Raji (cell line): Measurements from ENCODE around the gene MAGI1.

Source experiments
- POLR2A ChIP-seq: IDR thresholded peaks from 2 replicates; pipeline ENCODE4 v1.6.1; 2011; ENCODE audit warnings: low read depth, low read length, control low read depth; ENCODE audit not compliant: insufficient read depth

The MAGI1 gene

GRCh38 chr3:65443739-65444446, 594.8 kb downstream of the MAGI1 start:
- no peak for TF ChIP-seq POLR2A

DNA sequence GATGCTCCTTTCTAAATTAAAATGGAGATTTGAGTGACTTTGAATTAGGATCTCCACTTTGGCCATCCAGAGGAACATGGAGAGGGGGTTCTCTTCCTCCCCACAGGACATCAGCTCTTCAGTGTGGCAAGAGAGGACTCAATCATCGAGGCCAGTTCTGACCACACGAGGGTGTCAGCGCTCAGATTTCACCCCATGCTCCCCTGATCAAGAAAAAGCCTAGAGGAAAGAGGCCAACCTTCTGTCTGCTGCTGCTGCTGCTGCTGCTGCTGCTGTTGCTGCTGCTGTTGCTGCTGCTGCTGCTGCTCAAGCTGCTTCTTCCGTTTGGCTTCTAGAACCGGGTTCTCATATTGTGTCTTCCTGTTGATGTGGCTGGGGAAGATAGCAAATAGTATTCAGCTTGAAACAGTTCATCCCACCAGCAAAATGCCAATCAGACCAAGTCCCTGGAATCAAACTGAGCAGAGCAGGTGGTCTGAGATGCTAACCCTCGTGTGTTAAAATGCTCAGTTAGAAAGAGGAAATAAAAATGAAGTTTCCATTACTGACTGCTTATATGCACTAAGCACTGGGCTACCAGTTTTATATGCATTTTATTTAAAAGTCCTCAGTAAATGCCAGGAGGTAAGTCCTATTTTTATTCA, 599.0 kb downstream of the MAGI1 start:
- TF ChIP-seq POLR2A = no peak

DNA sequence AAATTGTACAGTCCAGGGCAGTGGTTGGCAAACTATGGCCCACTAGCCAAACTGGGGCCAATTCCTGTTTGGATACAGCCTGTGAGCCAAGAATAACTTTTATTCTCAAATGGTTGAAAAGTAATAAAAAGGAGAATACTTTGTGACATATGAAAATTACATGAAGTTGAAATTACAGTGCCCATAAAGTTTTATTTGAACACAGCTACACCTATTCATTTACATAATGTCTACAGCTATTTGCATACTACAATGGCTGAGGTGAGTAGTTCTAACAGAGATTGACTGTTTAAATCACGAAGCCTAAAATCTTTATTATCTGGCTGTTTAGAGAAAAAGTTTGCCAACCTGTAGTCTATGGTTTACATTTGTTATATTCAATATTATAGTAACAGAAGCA, 600.1 kb downstream of the MAGI1 start:
- no peak for TF ChIP-seq POLR2A

- TF ChIP-seq POLR2A = no peak
Measured at GRCh38 chr3:65438096-65438495, 600.6 kb downstream of the MAGI1 start.

- no peak for TF ChIP-seq POLR2A
Measured at GRCh38 chr3:65436580-65436979, 602.1 kb downstream of the MAGI1 start.

DNA sequence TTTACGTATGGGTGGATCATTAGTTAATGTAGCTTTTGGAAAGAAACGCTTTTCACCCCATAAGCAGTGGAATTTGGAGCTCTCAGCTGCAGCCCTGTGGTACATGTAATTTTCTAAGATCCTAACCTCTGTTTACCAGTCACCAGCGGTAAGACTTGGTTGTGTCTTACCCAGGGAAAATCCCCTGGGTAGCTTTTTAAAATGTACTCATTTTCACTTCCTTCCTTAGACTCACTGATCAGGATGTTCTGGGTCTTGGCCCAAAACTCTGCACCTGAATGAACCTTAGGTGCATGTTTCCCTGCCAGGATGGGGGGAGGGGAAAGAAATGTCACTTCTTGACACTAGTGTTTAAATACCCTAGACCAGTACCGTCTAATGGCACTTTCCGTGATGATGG, 605.2 kb downstream of the MAGI1 start:
- TF ChIP-seq POLR2A = no peak

- no peak for TF ChIP-seq POLR2A
Measured at GRCh38 chr3:65432388-65433003, 606.2 kb downstream of the MAGI1 start.

DNA sequence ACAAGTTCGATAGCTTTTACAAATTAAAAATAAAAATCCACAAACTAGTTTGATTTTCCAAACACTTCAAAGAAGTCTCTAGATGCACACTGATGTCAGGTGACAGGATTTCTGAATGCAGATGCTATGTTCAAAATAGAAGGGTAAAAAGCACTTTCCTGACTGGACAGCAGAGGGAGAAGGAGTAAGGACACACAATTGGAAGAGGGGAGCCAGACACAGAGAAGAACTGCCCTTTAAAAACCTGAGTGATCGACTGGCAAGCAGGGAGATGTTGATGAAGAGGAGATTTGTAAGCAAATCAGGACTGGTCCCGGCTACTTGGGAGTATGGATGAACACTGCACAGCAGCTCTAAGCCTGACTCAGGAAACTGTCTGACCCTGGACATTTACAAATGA, 612.8 kb downstream of the MAGI1 start:
- no peak for TF ChIP-seq POLR2A

DNA sequence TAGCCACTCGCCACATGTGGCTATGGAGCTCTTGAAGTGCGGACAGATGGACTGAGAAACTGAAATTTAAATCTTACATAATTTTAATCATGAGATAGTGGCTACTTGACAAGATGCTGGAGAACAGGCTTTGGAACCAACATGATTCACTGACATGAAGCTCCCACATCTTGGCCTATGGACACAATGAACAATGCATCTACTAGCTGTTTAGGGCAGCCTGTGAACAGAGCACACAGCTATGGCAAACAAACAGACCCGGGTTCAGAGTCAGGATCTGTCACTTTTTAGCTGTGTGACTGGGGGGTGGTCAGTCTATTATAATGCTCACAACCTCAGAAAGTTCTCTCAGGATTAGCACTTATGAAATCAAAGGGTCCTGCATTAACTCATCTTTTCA, 616.6 kb downstream of the MAGI1 start:
- TF ChIP-seq POLR2A = no peak

- no peak for TF ChIP-seq POLR2A
Measured at GRCh38 chr3:65419233-65419632, 619.5 kb downstream of the MAGI1 start.

GRCh38 chr3:65413891-65414290, 624.8 kb downstream of the MAGI1 start:
- no peak for TF ChIP-seq POLR2A

GRCh38 chr3:65412588-65412987, 626.1 kb downstream of the MAGI1 start:
- no peak for TF ChIP-seq POLR2A

GRCh38 chr3:65411367-65411766, 627.4 kb downstream of the MAGI1 start:
- TF ChIP-seq POLR2A = no peak

- TF ChIP-seq POLR2A = no peak
Measured at GRCh38 chr3:65409176-65409569, 629.5 kb downstream of the MAGI1 start.

DNA sequence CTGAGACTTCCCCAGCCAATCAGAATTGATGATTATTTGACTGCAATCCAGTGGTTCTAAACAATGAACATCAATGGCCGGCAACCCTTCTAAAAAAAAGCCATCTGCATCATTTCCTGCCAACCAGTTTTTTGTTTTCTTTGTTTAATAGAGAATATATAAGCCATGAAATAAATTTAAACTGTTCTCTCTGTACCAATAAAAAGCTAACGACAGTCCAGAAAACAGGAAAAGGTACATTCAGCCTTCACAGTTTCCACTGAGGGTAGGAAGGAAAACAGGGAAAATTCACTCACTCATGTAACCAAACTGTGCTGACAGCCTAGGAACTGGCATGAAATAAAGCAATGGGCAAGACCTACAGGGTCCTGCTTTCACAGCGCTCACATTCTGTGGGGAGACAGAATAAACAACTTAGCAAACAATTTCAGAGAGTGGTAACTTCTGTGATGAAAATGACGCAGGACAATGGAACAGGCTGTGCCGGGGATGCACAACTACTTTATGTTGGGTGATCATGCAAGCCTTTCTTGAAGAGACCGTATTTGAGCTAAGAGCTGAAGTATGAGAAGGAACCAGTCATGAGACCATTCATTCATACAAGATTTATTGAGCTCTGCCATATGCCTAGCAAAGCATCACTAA, 630.1 kb downstream of the MAGI1 start:
- TF ChIP-seq POLR2A = no peak

DNA sequence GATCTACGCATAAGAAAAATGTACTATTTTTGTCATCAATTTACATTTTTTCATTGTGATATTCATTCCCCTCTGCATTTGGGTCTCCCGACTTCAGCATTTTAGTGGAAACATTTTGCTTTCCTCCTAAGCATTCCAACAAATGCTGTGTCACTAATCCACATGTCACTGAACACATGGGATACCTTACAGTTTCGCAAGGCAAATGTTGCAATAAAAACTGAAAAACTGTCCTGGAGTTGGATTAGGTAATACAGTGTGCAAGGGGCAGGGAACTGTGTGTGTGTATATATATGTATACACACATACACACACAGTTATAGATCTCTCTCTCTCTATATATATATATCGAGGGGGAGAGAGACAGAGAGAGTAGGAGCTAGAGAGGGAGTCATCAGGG, 632.2 kb downstream of the MAGI1 start:
- no peak for TF ChIP-seq POLR2A

GRCh38 chr3:65402597-65402996, 636.1 kb downstream of the MAGI1 start:
- no peak for TF ChIP-seq POLR2A
